IPS-18c (cell line): Measurements from ENCODE around the gene UMAD1.

ENCODE experiments used
- H3K4me3 ChIP-seq: 2 replicates; pipeline ENCODE4 v1.7.0; 2013; ENCODE audit warnings: low read depth, mild to moderate bottlenecking, low read length, moderate library complexity; ENCODE audit not compliant: insufficient read depth
- H3K9me3 ChIP-seq: one replicate; pipeline ENCODE4 v1.6.1; 2013; ENCODE audit warnings: mild to moderate bottlenecking, low read length, moderate library complexity; ENCODE audit not compliant: control insufficient read depth, insufficient read depth

UMAD1 gene

GRCh38 chr7:7766671-7767070 is 126.1 kb downstream of the UMAD1 start:
- no peak overlapping the region for H3K4me3 ChIP-seq
- H3K9me3 ChIP-seq: no peaks in the 10 kb centered on the region

DNA sequence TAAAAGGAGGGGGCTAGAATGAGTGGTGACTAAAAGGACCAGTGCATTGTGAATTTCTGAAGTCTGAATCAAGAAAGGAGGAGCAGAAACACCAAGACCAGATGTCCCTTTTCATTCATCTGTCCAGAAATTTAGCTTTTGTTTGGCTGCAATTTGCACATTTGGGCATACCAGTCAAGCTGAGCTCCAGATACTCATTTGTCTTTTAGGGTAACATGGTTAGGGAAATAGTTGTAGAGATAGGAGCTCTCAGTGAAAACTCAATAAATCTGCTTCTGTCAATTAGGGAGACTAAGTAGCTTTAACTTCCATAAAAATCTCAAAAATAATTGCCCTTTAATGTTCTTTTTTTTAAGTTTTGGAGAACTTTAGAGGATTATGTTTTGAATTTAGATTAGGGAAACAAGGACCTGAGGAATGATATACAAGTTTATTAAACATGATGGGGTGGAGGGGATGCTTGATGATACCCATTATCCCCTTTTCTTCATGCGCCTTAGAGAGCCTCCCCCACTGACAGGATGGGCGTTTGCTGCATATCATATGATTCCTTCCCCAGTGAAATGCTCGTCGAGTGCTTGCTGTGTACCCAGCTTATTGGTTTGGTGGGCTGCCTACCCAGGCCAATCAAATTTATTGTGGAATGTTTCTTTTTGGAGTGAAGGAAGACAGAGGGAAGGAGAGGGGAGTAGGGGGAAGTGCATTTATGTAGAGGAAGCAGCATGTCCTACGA is 128.6 kb downstream of the UMAD1 start:
- Histone ChIP-seq H3K9me3 (no peaks in the 10 kb centered on the region), H3K4me3 (no peak overlapping the region)

- no peaks in the 10 kb centered on the region for H3K9me3 ChIP-seq
- H3K4me3 ChIP-seq: no peak overlapping the region
Measured at GRCh38 chr7:7769710-7770627, 129.4 kb downstream of the UMAD1 start.

GRCh38 chr7:7771452-7771851 is 130.9 kb downstream of the UMAD1 start:
- H3K4me3 ChIP-seq: no peak overlapping the region
- no peaks in the 10 kb centered on the region for H3K9me3 ChIP-seq

- Histone ChIP-seq H3K4me3 (no peak overlapping the region), H3K9me3 (no peaks in the 10 kb centered on the region)
Measured at GRCh38 chr7:7772397-7772821, 131.9 kb downstream of the UMAD1 start.

DNA sequence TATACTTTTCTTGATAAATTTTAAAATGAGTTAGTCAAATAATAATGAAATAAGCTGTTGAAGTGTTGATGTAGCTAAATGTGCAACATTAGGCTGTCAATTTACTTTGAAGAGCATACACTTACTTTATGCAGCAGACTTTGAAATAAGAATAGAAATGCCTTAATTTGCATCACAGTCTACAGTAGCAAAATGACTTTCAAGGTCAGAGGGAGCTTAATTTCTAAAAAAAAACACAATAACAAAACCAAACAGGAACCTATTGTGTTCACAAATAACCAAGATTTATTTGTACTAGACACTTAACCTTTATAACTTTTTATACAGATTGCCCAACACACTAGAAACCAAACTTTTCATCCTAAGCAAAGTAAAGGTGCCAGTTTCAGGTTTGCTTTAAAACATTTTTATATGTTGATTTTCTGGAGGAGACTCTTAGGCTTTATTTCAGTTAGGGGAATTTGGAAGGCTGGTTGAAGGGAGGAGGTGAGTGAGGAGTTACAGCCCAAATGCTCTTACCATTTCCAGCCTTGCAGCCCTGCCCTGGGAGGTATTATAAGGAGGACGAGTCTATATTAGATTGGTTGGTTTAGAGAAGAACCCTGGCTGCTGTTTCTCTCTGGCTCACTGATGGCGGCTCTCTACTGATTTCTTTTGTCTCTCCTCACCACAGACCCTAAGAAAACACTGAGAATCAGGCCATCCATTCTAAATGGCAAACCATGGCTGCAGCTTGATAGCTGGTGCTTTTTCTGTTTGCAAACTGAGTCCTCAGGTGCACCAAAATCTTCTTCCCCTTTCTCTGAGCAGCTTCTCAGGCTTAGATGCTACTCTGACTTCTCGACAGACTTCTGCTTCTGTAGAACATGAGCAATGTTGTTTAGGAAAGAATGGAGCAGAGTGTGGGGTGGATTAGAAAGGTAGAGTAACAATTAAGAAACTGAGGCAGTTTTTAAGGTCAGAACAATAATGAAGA is 133.1 kb downstream of the UMAD1 start:
- Histone ChIP-seq H3K9me3 (no peaks in the 10 kb centered on the region), H3K4me3 (no peak overlapping the region)

- Histone ChIP-seq H3K4me3 (no peak overlapping the region), H3K9me3 (no peaks in the 10 kb centered on the region)
Measured at GRCh38 chr7:7779888-7780287, 139.3 kb downstream of the UMAD1 start.

GRCh38 chr7:7783001-7783400 is 142.4 kb downstream of the UMAD1 start:
- Histone ChIP-seq H3K4me3 (no peak overlapping the region), H3K9me3 (no peaks in the 10 kb centered on the region)

DNA sequence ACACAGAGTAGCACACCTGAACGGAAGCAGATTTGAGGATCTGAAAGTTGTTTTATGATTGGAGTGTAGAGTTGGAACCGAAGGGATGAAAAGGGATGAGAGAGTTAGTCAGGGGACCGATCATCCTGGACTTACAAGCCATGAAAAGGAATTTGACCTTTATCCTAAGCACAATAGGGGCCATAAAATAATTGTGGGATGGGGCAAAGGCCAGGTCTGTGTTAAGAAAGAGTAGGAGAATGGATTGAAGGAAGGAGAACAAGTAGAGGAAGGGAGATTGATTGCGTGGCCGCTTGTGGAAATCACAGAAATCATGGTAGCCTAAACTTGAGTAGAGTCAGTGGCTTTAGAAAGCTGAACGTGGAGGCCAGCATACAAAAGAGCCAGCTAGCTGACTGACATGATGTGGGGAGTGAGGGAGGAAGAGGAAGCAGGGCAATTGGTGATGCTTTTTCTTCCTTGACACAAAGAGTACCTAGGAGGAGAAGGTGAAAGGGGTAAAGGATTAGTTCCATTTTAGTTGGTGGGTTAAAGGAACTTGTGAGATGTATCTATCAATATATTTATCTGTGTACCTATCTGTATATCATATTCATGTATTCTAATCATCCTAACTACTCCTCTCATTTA is 144.9 kb downstream of the UMAD1 start:
- no peaks in the 10 kb centered on the region for H3K9me3 ChIP-seq
- no peak overlapping the region for H3K4me3 ChIP-seq

DNA sequence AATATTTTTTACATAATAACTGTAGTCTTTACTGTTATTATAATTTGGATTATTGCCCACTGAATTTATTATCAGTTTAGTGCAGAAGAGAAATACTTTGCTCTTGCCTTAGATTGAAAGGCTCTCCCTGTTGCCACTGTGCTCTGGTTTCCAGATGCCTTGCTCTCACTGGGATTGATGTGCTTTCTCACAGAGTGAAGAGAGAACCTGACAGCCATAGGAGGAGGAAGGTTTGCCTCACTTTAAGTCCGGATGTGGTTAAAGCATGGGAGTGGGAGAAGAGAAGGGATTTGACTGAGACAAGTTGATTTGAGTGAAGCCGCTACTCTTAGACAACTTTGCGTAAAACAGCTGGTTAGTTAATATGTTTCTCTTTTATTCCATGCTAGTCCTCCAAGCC is 146.0 kb downstream of the UMAD1 start:
- Histone ChIP-seq H3K4me3 (no peak overlapping the region), H3K9me3 (no peaks in the 10 kb centered on the region)

DNA sequence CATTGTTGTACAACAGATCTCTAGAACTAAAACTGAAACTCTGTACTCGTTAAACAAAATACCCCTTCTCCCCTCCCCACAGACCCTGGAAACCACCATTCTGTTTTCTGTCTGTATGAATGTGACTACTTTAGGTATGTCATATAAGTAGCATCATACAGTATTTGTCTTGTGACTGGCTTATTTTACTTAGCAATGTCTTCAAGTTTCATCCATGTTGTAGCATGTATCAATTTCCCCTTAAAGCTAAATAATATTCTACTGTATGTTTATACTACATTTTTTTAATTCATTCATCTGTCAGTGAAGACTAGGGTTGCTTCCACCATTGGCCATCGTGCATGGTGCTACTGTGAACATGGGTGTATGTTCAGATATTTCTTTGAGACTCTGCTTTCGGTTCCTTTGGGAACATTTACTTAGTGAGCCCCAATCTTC is 149.0 kb downstream of the UMAD1 start:
- H3K4me3 ChIP-seq: no peak overlapping the region
- no peaks in the 10 kb centered on the region for H3K9me3 ChIP-seq

- Histone ChIP-seq H3K4me3 (no peak overlapping the region), H3K9me3 (no peaks in the 10 kb centered on the region)
Measured at GRCh38 chr7:7790041-7790741, 149.6 kb downstream of the UMAD1 start.

DNA sequence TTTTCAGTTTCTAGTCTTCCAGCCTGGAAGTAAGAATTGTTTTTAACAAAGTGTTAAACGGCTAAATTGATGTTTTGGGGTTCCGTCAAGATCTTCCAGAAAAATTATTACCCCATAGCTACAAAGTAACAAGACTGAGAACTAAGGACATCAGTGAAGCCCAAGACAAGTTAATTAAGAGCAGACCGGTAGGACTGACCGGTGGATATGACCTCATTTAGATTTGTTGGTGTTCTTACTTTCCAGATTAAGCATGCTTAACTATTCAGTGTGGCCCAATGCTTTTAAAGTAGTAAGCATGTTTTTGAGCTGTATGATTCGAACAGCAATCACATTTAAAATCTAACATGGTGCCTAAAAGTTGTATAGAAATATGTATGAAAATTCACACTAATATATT is 151.0 kb downstream of the UMAD1 start:
- no peak overlapping the region for H3K4me3 ChIP-seq
- H3K9me3 ChIP-seq: no peaks in the 10 kb centered on the region

GRCh38 chr7:7792056-7792455 is 151.5 kb downstream of the UMAD1 start:
- no peak overlapping the region for H3K4me3 ChIP-seq
- H3K9me3 ChIP-seq: peaks cover 3% of the 10 kb centered on the region

GRCh38 chr7:7793249-7793648 is 152.7 kb downstream of the UMAD1 start:
- Histone ChIP-seq H3K4me3 (no peak overlapping the region), H3K9me3 (peaks cover 3% of the 10 kb centered on the region)

GRCh38 chr7:7793921-7794320 is 153.4 kb downstream of the UMAD1 start:
- H3K4me3 ChIP-seq: no peak overlapping the region
- H3K9me3 ChIP-seq: peaks cover 3% of the 10 kb centered on the region
